ENCODE measurements around the gene CPOX.

Gene CPOX

DNA sequence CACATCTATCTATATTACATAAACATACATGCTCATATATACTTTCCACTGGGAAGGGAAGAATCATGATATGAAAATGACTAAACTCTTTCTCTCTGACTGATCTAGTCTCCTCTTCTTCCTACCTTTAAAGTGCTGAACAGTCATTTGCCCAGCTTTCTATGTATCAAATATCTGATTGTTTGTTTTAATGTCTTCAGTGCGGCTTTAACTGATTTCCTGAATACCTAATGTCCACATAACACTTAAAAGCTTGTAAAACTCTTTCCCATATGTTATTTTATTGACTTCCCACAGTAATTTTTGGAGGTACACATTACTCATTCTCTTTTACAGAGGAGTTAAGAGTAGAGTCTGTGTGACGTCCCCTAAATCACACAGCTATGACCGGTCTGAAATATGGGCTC, 28.2 kb downstream of the CPOX start:
- Histone ChIP-seq H3K27ac (ENCODE audit: low read depth, low read length) (peak overlapping the region; percentile 92), H3F3A (ENCODE audit: insufficient read depth) (peaks cover 66% of the 10 kb centered on the region), H3K4me2 (ENCODE audit: low read depth, low read length, poor library complexity, severe bottlenecking) (peak overlapping the region; percentile 80), H4K20me1 (ENCODE audit: low read depth, low read length) (no peaks in the 10 kb centered on the region), H3K4me3 (ENCODE audit: insufficient read depth, low read length, poor library complexity, severe bottlenecking) (peak overlapping the region; percentile 22), H3K9me3 (ENCODE audit: insufficient read depth, low read length) (no peaks in the 10 kb centered on the region), H3K36me3 (ENCODE audit: low read length) (no peaks in the 10 kb centered on the region), H3K9me2 (replicated peaks; ENCODE audit: insufficient read depth, low read length) (no peaks in the 10 kb centered on the region), H3K79me2 (ENCODE audit: insufficient read depth, low read length) (no peaks in the 10 kb centered on the region), H3K27me3 (ENCODE audit: low read length) (no peaks in the 10 kb centered on the region), H2AFZ (ENCODE audit: low read depth, low read length, severe bottlenecking) (peak overlapping the region; percentile 65), H3K9ac (ENCODE audit: low read length) (peak overlapping the region; percentile 51)
- TF ChIP-seq CTCF (IDR thresholded peaks at IDR 0.05; ENCODE audit: insufficient read depth, low read length, poor library complexity, severe bottlenecking) (no peak), EZH2phosphoT487 (conservative IDR thresholded peaks at IDR 0.05; ENCODE audit: low read length) (no peak)

DNA sequence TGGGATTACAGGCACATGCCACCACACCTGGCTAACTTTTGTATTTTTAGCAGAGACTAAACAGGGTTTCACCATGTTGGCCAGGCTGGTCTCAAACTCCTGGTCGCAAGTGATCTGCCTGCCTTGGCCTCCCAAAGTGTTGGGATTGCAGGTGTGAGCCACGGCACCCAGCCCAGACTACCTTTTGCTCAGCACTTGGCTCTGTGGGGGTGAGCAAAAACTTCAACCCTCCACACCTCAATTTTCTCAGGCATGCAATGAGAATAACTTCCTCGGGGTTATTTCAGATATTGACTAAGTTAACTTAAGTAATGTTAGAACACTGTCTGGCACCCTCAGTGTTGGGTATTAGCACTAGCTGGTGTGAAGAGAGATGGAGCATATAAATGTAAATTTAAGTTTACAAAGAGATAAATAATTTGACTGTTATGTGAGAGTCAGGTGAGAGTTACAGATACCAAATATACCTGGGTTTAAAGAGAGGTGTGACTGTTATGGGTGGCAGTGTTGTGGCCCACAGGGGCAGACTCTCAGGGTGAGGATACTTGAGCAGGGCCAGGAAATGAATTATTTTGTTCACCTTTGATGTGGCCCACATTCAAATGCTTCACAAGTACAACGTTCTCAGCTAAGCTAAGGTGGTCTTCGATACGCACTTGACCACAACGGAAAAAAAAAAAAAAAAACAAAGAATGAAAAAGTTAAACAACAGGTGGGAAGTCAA, 29.0 kb downstream of the CPOX start:
- TF ChIP-seq EZH2phosphoT487 (conservative IDR thresholded peaks at IDR 0.05; ENCODE audit: low read length) (no peak), CTCF (IDR thresholded peaks at IDR 0.05; ENCODE audit: insufficient read depth, low read length, poor library complexity, severe bottlenecking) (no peak)
- Histone ChIP-seq H3K9me3 (ENCODE audit: insufficient read depth, low read length) (no peaks in the 10 kb centered on the region), H4K20me1 (ENCODE audit: low read depth, low read length) (no peaks in the 10 kb centered on the region), H3K4me3 (ENCODE audit: insufficient read depth, low read length, poor library complexity, severe bottlenecking) (peak overlapping the region; percentile 22), H3K27ac (ENCODE audit: low read depth, low read length) (peak overlapping the region; percentile 92), H3K36me3 (ENCODE audit: low read length) (no peaks in the 10 kb centered on the region), H3K79me2 (ENCODE audit: insufficient read depth, low read length) (no peaks in the 10 kb centered on the region), H3K9me2 (replicated peaks; ENCODE audit: insufficient read depth, low read length) (no peaks in the 10 kb centered on the region), H3K27me3 (ENCODE audit: low read length) (no peaks in the 10 kb centered on the region), H3K9ac (ENCODE audit: low read length) (peak overlapping the region; percentile 51), H3F3A (ENCODE audit: insufficient read depth) (peaks cover 69% of the 10 kb centered on the region), H2AFZ (ENCODE audit: low read depth, low read length, severe bottlenecking) (no peak overlapping the region), H3K4me2 (ENCODE audit: low read depth, low read length, poor library complexity, severe bottlenecking) (peak overlapping the region; percentile 80)

DNA sequence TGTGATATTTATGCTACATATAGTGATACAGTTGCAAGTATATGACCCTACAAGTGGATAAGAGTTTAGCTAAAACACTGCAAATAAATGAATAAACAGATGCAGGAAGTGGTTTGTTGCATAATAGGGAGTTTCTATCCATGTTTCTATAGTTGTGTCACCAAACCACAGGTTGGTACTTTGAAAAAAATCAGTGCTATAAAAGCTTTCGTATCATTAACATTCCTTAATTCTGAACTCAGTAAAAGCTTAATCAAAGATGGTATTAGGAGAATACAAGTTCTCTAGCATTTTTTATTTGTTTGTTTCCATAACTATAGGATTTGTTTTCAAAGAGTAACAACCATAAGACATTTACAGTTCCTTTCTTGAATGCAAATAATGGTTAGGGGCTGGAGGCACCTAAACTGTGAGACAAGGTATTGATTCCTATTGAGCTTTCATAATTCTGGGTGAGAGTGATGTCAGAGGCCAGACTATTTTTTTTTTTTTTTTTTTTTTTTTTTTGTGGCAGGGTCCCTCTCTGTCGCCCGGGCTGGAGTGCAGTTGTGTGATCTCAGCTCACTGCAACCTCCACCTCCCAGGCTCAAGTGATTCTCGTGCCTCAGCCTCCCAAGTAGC, 29.6 kb downstream of the CPOX start:
- Histone ChIP-seq H3K79me2 (ENCODE audit: insufficient read depth, low read length) (no peaks in the 10 kb centered on the region), H3F3A (ENCODE audit: insufficient read depth) (peaks cover 69% of the 10 kb centered on the region), H3K9me3 (ENCODE audit: insufficient read depth, low read length) (no peaks in the 10 kb centered on the region), H2AFZ (ENCODE audit: low read depth, low read length, severe bottlenecking) (no peak overlapping the region), H3K4me3 (ENCODE audit: insufficient read depth, low read length, poor library complexity, severe bottlenecking) (no peak overlapping the region), H3K27me3 (ENCODE audit: low read length) (no peaks in the 10 kb centered on the region), H3K27ac (ENCODE audit: low read depth, low read length) (peak overlapping the region; percentile 92), H3K4me2 (ENCODE audit: low read depth, low read length, poor library complexity, severe bottlenecking) (peak overlapping the region; percentile 80), H3K9ac (ENCODE audit: low read length) (peak overlapping the region; percentile 39), H4K20me1 (ENCODE audit: low read depth, low read length) (no peaks in the 10 kb centered on the region), H3K9me2 (replicated peaks; ENCODE audit: insufficient read depth, low read length) (no peaks in the 10 kb centered on the region), H3K36me3 (ENCODE audit: low read length) (no peaks in the 10 kb centered on the region)
- TF ChIP-seq EZH2phosphoT487 (conservative IDR thresholded peaks at IDR 0.05; ENCODE audit: low read length): no peak
- TF ChIP-seq CTCF (IDR thresholded peaks at IDR 0.05; ENCODE audit: insufficient read depth, low read length, poor library complexity, severe bottlenecking): no peak
